M059J (cell line): ENCODE results near the gene SSBP1. TPM values are rescaled to one million over a fixed set of nuclear protein-coding genes. Genes with fewer than 3 reads are reported as not detected.

Experiments
- DNase-seq: peaks from one replicate; pipeline ENCODE4 v3.0.0-alpha.2; 2012; ENCODE audit warnings: low read depth
- total RNA-seq: library from RNA; depleted of rRNA; stranded (reverse); fragments of >200 nt; shearing (Covaris generic); gene quantifications from 2 replicates; pipeline ENCODE4 v1.2.3, GENCODE V29; 2014

Gene SSBP1
- total RNA-seq, 1 experiment from 2014 or later: 374 TPM

DNA sequence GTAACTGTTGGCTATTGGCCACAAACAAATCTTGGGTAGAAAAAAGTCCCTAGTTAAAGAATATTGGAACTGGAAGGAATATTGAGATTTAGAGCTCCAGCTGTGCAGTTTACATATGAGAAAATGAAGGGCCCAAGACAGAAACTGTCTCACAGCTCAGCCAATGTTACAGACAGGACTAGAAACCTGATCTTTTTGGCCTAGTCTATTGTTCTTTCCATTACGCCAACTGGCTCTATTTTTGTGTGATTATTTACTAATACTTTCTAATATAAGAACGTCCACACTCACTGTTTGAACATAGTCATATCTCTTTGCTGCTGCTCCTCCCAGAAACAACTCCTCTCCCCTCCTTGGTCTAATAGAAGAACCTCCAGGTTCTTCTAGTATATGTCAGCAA, 28.8 kb upstream of the SSBP1 start:
- no peak for DNase-seq

DNA sequence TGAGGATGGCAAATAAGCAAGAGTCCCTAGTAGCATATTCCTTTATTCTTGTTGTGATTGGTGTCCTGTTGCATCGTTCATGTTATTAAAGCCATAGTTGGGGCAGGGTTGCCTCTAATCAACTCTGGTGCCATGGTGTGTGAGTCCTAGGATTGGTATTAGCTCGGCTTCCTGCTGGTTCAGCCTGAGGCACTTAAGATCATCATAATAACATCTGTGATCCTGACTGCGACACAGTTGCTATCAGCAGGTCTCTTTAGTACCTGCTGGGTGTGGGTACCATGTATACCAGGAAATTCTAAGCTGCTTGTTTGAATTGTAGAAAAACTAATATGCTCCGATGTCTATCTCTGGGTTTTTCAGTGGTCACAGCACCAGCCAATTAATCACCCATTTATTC, 28.4 kb upstream of the SSBP1 start:
- DNase-seq: peak; percentile 22

DNA sequence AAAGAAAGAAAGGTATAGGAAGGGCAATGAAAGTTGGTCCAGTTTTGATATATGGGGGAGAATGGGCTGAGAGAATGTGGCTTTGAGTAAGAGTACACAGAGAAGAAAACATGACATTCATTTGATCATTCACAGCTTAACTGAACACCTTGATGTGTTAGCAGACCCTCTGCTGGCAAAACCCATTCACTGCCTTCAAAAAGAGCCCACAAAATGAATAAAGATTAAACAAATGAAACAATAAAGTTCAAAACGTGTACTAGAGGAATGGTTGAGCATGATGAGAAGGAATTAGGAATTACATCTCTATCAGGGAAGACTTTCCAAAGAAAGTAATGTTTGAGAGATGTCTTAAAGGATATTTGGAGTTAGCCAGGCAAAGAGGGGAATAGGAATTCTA, 27.9 kb upstream of the SSBP1 start:
- no peak for DNase-seq

DNA sequence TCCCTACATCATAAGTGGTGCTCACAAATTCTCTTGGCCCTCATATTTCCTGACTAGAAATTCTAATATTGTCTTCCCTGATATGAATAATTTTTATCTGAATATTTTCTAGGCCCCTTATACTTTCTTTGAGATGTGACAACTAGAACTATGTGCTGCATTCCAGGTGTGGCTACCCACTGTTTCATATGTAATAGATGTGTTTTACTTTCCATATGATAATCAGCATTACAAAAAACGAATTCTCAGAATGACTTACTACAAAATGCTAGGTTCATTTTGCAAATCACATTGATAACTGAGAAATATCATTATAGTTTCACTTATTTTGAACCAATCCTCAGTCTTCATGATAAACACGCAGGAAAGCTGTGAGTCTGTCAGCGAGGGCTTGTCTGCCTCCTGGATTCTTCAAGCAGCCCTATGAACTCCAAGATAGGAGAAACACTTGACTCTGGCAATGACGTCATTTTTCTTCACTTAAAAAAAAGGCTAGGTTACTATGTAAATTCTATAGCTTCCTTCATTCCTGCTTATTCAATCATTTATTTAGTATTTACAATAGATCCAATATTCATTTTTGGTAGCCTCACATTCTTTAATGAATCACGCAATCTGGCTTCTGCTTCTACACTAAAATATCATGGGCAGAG, 25.4 kb upstream of the SSBP1 start:
- DNase-seq: no peak

DNA sequence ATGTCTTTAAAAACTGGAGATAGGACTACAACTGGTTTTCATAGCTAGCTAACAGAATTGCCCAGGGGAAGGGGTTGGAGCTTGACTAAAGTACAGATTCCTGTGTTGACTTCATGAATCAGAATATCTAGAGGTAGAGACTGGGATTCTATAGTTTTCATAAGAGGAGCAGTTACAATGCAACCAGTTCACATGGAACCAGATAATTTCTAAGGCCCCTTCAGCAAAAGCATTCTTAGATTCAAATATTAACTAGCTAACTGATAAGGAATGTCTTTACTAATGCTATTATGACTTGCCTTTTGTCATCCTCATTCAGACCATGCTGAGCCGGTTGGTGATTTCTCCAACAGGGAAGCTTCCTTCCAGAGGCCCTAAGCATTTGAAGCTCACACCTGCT, 24.3 kb upstream of the SSBP1 start:
- no peak for DNase-seq

DNA sequence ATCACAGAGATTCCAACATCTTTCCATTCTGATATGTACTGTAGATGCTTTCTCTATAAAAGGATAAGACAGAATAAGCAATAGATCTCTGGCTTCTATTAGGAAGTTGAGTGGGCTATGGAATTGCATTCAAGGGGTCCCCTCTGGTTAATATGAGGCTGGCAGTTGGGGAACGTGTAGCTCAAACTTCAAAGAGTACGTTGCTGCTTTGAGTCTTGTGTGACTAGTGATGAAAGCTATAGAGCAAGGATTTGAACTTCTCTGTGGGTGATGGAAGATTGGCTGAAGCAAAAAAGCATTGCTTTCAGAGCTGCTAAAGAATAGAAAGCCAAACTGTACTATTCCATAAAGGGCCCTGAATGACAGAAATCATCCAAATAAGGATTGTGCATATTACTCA, 23.6 kb upstream of the SSBP1 start:
- DNase-seq: no peak

DNA sequence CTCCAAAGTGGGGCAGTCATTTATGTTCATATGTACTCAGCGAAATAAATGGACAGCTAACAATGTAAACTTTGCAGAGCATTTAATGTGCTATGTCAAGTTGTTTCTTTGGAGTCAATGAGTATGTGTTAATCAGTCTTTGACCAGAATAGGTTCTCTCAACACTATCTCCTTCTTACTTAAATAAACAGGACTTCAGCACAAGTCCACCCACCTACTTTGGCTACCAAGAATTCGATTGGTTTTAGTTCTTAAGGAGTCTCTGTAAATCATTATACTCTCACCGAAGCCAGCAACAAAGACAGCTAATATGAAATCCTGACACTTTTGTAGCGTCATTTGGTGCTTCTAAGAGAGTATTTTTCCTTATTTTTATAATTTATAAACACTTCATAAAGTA, 23.1 kb upstream of the SSBP1 start:
- no peak for DNase-seq

DNA sequence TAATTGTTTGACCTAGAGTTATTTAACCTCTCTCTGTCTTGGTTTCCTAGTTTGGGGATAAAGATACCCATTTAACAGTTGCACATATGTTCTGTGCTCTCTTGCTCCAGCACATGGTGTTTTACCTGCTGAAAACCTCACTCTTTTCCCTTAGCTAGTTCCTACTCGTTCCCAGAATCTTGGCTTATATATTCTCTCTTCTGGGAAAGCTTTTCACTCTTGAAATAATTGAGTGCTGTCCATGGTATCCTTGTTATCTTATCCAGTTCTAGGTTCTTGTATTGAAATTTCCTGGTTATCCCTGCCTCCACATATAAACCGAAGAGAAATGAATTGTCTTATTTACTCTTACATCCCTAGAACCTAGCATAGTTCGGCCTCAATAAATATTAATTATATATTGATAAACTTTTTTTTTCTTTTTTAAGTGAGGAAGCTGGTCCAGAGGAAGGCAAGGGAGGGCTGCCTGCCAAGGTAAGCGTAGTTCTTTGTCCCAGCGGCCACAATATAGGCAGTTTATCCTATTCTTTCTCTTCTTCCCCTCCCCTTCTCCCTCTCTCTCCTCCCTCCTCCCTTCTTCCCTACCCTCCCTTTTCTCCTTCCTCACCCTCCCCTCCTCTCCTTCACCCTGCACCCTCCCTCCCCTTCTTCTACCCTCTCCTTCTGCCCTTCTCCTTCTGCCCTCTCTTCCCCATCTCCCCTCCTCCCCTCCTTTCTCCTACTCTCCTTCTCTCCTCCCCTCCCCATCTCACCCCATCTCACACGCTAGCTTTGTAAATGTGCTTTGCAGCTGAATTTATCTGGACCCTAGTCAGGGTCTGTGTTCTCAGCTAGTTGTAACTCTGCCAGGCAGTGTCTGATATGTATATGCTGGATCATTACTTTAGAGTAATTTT, 22.1 kb upstream of the SSBP1 start:
- DNase-seq: no peak

DNA sequence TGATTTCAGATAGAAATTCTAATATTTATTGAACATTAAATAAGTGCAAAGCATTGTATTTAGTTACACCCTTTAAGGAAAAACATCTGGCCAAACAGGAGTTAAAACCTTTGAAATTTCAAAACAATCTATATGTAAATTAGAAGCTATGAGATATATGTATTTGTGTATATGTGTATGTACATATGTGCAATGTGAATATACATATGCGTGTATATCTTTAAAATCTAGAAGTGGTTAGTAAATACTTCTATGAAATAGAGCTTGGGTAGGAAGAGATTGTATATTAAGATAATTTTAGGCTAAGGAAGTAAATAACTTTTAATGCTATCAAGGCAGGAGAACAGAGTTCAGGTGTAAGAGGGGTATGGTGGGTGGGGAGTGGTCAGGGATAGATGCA, 20.7 kb upstream of the SSBP1 start:
- no peak for DNase-seq

DNA sequence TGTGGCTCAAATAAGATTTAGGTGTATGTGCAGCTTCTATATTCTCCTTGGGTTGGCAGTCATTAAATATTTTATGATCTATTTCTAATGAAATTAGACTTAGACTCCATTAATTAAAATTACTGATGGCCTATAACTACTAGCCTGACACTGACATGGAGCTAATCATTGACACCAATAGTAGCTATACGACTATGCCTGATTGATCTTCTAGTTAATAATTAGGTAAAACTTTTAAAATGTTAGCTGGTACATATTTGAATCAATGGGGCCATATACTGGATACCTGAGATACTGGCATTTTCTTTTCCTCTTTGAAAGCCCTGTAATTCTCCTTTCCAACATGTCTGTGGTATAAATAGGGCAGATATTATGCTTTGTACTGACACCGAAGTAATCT, 15.6 kb upstream of the SSBP1 start:
- no peak for DNase-seq

DNA sequence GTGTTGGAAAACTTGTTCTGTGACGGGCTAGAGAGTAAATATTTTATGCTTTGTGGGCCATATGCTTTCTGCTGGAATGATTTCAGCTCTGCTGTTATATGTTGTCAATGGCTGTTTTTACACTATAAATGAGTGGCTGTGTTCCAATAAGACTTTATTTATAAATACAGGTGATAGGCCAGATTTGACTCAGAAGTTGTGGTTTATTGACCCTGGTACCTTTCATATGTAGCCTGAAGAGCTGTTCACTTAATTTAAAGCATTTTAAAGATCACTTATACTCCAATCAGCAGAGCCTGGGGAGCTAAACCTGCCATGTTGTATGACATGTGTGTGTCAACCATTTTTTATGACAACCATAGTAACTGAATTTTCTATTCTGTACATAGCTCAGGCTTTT, 9.1 kb upstream of the SSBP1 start:
- DNase-seq: no peak

DNA sequence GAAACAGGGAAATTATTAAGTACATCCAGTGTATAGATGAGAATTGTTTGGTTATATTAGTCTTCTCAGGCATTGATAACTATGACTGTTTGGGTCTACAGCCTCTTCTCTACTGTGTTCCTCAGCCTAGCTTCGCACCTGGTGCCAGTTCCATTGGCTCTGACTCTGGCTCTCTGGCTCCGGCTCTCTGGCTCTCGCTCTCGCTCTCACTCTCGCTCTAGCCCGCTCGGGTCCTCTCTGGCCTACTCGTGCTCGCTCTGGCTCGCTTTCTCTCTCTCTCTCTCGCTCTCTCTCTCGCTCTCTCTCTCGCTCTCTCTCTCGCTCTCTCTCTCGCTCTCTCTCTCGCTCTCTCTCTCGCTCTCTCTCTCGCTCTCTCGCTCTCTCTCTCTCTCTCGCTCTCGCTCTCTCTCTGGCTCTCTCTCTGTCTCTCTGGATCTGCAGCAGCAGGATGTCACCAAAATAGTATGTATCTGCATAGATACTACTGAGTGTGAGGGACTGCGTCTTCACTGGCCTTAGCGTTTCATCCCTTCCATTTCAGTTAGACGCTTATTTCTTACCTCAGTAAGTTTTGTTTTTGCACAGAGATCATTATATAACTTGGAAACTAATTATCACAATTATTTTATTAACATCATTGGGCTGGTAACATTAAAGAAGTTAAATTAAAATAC, 6.5 kb upstream of the SSBP1 start:
- no peak for DNase-seq

DNA sequence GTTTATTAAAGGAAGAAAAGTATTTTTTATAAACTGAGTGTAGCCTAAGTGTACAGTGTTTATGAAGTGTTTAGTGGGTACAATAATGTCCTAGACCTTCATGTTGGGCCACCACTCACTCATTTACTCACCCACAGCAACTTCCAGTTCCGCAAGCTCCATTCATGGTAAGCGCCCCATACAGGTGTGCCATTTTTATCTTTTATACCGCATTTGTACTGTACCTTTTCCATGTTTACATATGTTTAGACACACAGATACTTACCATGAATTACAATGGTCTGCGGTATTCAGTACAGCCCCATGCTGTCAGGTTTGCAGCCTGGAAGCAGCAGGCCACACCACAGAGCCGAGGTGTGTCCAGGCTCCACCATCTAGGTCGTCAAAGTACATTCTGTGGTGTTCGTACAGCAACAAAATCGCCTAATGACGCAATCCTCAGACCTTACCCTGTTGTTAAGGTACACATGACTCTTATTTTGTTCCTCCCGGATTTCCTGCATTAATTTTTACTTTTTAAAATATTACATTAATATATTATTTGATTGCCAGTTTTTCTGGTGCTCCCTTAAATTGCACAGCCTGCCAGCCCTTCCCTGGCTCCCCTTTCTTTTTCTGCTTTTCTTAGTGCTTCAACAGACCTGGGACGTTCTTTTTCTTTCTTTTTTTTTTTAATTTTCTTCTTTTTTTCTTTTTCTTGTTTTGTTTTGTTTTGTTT, 881 bp upstream of the SSBP1 start:
- DNase-seq: peak; percentile 6

DNA sequence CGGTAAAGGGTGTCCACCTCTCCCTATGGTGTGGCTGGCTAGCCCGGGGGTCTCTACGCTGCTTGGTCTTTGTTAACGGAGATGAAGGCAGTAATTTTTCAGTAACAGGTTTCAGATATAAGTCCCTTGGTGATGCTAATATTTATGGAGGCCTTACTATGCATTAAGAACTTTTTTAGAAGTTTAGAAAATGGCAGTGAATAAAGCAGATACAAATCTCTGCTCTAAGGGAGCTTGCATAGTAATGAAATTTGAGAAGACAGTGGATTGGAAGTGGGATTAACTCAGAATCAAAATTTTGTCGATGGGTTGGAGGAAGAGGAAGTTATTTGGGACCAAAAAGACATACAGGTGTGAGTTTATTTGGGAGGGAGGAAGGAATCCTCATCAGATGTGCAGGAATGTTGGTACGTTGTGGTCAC, 445 bp downstream of the SSBP1 start:
- DNase-seq: no peak

DNA sequence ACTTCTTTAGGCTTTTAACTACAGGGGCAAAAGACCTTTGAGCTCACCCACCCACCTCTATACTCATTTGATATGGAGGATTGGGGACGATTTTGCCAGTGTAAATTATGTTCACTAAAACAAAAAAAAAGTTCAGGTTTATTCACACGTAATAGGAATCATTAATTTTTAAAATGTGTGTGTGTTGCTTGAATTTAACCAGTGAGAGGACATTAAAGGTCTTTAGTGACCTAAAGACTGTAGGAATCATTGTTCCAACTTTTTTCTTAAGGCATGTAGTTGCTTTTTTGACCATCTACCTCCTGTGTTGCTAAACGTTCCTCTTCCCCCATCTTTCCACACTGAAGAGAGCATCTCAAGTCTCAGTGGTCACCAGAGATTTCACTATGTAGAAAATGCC, 1.1 kb downstream of the SSBP1 start:
- no peak for DNase-seq

DNA sequence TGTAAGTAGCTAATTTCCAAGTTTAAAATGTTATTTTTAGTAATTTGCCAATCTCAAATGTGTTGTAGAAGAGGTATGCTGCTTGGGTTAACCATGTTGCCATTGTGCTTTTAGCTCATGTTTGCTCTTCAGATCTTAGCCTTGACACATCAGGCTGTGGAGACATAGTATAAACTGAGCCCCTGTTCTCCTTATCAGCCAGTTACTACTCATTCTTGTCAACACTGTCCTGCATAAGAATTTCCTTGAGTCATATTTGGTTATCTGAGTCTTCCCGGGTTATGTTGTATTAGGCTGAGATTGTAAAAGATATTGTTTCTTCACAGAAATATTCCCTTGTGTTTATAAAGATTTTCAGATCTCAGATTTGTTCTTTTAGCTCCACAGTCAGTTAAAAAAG, 4.1 kb downstream of the SSBP1 start:
- no peak for DNase-seq

DNA sequence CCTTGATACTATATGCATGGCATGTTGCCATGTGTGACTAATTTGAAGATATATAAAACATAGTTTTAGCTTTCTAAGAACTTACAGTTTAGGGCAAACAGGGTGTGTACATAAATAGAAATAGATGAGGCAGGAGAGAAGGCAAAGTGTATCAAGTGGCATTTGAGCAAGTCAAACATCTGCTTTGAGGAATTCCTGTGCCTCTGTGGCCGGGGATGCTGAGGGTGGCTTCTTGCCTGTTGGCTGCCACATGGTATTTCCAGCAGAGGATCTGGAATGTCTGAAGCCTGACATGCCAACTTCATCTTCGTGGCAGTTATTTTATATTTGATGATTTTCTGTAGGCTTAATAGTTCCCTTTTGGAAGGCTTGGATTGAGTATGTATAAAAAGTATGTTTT, 6.0 kb downstream of the SSBP1 start:
- DNase-seq: no peak

DNA sequence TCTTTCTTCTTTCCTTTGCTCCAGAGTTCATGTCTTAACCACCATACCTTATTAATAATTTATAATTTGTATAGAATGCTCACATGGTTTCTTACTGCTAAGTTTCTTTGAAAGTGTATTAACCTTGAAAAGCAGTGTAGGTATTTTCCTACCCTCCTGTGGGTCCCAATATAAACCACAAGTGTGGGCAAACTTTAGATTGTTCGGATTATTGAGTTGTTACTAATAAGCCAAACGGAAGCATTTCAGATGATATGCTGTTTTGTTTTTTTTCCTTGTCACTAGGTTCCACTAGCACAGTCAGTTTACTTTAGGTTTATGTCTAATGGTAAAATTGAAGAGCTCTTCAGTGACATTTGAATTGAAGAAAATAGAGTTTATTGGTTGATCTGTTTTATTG, 10.2 kb downstream of the SSBP1 start:
- peak; percentile 61 for DNase-seq

DNA sequence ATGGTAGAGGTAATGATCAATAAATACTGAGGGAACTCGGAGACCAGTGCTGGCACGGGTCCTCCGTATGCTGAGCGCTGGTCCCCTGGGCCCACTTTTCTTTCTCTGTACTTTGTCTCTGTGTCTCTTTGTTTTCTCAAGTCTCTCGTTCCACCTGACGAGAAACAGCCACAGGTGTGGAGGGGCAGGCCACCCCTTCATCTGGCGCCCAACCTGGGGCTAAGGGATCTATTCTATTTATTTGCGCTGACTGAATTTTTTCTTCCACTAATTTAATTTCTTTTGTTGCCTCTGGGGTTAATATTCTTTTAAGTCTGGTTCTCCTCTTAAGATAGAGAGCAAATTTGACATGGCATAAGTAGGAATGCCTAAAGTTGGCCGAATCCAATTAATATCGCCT, 13.7 kb downstream of the SSBP1 start:
- DNase-seq: peak; percentile 25

DNA sequence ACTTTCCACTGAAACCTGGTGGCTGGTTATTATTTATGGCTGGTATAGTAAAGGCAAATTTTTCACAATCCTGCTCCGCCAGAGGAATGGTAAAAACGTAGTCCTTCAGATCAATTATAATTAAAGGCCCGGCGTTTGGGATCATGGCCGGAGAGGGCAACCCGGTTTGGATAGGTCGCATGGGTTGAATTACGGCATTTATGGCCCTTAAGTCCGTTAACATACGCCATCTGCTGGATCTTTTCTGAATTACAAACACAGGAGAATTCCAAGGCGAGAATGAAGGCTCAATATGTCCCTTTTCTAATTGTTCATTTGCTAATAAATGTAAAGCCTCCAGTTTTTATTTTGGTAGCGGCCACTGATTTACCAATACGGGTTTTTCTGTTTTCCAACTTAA, 14.5 kb downstream of the SSBP1 start:
- DNase-seq: no peak

DNA sequence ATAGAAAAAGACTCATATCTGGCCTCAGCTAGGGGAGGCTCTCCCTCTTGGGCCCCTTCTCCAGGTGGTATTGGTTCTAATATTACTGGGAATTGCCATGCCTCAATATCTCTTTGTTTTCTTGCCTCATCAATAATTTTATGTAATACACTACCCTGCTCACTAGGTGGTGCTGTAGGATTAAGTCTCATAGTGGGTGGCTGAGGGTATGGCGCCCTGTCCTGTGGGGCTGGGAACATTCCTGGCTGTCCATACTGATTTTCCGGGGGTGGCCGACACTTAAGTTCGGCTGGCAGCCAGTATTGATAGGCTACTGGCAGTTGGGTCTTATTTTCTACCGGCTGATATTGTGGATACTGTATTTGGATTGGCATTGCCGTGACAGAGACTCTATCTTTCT, 16.8 kb downstream of the SSBP1 start:
- peak; percentile 26 for DNase-seq

DNA sequence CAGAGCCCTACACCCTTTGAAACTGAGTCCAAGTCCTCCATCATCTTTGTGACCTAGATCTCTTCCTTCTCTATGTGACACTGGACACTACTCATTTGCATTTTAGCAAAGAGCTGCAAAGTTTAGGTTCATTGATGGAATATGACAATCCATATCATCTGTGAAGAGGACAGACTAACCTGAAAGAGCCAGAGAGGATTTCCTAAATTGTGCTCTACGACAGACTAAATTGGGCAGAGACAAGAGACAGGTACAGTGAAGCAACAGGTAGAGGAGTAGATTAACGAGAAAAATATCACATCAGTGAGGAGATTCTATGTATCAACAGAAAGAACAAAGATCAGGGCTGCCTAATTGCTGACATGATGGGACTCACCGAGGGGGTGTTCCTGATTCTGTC, 25.6 kb downstream of the SSBP1 start, which contains the start of gene TAS2R3:
Gene TAS2R3, plus strand, starts transcription at position 301 of the 400 bp plus-strand sequence. Its CDS starts 62 bp downstream, at position 363.
- DNase-seq: no peak
